Stimulated activated CD8-positive, alpha-beta memory T cell treated with anti-CD3 and anti-CD28 coated beads, Interleukin-12 subunit alpha, Interleukin-12 subunit beta, amount 100 ng/mL, for 4 hours (primary cell): ENCODE results near the gene CKB.

Source experiments
- DNase-seq: peaks from one replicate; pipeline ENCODE4 v3.0.0-alpha.2; 2020; ENCODE audit warnings: low read depth

CKB gene

GRCh38 chr14:103510724-103511693 is 11.6 kb downstream of the CKB start:
- no peak for DNase-seq

GRCh38 chr14:103509864-103510723 is 12.5 kb downstream of the CKB start:
- no peak for DNase-seq

GRCh38 chr14:103508521-103509329 is 13.9 kb downstream of the CKB start:
- no peak for DNase-seq

- no peak for DNase-seq
Measured at GRCh38 chr14:103507751-103508150, 14.9 kb downstream of the CKB start.

- DNase-seq, result no peak
Measured at GRCh38 chr14:103504991-103505565, 17.6 kb downstream of the CKB start.

- no peak for DNase-seq
Measured at GRCh38 chr14:103503296-103503695, 19.3 kb downstream of the CKB start.

GRCh38 chr14:103502877-103503276 is 19.8 kb downstream of the CKB start:
- DNase-seq, result no peak

GRCh38 chr14:103501921-103502669 is 20.5 kb downstream of the CKB start:
- no peak for DNase-seq

GRCh38 chr14:103501041-103501870 is 21.4 kb downstream of the CKB start:
- DNase-seq, result no peak

GRCh38 chr14:103500148-103500990 is 22.3 kb downstream of the CKB start:
- no peak for DNase-seq

- DNase-seq, result no peak
Measured at GRCh38 chr14:103499709-103500108, 22.9 kb downstream of the CKB start.

GRCh38 chr14:103496776-103497175 is 25.9 kb downstream of the CKB start:
- DNase-seq, result no peak

- DNase-seq, result no peak
Measured at GRCh38 chr14:103495854-103496253, 26.8 kb downstream of the CKB start.

GRCh38 chr14:103492156-103492925 is 30.3 kb downstream of the CKB start:
- DNase-seq, result no peak

- no peak for DNase-seq
Measured at GRCh38 chr14:103491691-103492090, 30.9 kb downstream of the CKB start.

- DNase-seq, result no peak
Measured at GRCh38 chr14:103489621-103490020, 33.0 kb downstream of the CKB start.

GRCh38 chr14:103488960-103489359 is 33.7 kb downstream of the CKB start:
- no peak for DNase-seq

- DNase-seq, result no peak
Measured at GRCh38 chr14:103488071-103488470, 34.6 kb downstream of the CKB start.
